AG04449 (cell line): ENCODE results near the gene ARHGEF26.

Source experiments
- CTCF ChIA-PET: fragments of 350-600 bp; formaldehyde crosslinking; extraction: SDS; loops from one replicate; lab custom pipeline; 2021; ENCODE audit warnings: antibody characterized with exemption; lab: Yijun Ruan, JAX
- POLR2A ChIA-PET: fragments of 400-600, 350-600 bp; formaldehyde crosslinking; extraction: SDS; loops from one replicate; lab custom pipeline; 2020; ENCODE audit warnings: antibody characterized with exemption, inconsistent platforms; lab: Yijun Ruan, JAX
- DNase-seq: peaks from one replicate; pipeline ENCODE4 v3.0.0-alpha.2; 2010; ENCODE audit warnings: low read depth, low spot score
- H3K4me3 ChIP-seq: 2 replicates; pipeline ENCODE4 v1.5.1; 2011; ENCODE audit warnings: low read depth, mild to moderate bottlenecking, control low read depth, low read length
- TF ChIP-seq, protein P1 (sequence below): IDR thresholded peaks from one replicate; pipeline ENCODE4 v1.5.1; 2011; ENCODE audit warnings: mild to moderate bottlenecking, moderate library complexity, low read length, control low read depth, inconsistent platforms; ENCODE audit not compliant: insufficient read depth; ENCODE audit errors: missing control alignments

ARHGEF26 gene

DNA sequence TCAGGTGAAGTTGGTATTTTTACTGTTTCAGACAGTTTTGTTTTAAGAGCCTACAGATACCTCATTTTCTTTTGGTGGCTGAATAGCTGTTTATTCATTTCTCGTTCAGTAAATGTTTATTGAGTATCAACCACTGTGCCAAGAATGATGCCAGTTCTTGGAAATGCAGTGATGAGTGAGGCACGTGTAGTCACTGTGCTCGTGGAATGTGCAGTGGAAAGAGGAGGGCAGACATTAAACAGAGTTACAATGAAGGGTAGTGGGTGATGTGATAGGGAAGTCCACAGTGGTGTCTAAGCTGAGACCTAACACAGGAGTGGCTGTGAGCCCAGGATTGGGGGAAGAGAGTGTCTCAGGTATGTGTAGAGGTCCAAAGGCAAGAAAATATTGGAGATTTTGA, 73.7 kb downstream of the ARHGEF26 start:
- H3K4me3 ChIP-seq = no peak overlapping the region
- CTCF ChIA-PET = no interaction called here
- TF ChIP-seq, protein P1, sequence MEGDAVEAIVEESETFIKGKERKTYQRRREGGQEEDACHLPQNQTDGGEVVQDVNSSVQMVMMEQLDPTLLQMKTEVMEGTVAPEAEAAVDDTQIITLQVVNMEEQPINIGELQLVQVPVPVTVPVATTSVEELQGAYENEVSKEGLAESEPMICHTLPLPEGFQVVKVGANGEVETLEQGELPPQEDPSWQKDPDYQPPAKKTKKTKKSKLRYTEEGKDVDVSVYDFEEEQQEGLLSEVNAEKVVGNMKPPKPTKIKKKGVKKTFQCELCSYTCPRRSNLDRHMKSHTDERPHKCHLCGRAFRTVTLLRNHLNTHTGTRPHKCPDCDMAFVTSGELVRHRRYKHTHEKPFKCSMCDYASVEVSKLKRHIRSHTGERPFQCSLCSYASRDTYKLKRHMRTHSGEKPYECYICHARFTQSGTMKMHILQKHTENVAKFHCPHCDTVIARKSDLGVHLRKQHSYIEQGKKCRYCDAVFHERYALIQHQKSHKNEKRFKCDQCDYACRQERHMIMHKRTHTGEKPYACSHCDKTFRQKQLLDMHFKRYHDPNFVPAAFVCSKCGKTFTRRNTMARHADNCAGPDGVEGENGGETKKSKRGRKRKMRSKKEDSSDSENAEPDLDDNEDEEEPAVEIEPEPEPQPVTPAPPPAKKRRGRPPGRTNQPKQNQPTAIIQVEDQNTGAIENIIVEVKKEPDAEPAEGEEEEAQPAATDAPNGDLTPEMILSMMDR = no peak
- POLR2A ChIA-PET = no interaction called here
- DNase-seq = no peak

DNA sequence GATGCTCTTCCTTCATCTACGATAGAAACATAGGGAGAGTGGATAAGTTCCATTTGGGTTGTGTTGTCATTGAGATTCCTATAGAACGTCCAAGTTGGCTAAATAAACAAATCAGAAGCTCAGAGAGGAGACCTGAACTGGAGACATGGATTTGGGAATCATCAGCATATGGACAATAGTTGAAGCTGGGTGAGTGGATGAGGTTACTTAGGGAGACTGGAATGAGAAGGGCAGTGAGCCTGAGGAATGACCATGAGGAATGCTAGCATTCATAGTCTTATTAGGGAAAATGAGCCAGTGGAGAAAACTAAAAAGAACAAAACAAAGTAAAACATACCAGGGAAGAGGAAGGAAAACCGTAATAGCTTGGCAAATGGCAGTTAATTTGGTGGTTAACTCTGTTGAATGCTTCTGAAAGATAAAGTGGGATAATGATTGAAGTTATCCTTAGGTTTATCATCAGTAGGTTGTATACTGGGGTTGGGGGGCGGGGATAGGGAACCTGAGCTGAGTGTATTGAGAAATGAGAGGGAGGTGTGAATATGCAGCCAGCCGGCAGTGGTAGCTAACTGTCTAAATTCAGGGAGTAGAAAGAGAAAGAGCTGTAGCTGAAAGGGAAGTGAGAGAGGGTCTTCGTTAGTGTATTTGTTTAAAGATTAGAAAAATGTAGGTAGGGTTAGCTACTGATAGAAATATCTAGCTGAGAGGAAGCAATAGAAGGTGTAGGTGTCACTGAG, 74.6 kb downstream of the ARHGEF26 start:
- DNase-seq = no peak
- TF ChIP-seq, protein P1 = no peak
- ChIA-PET POLR2A (no interaction called here), CTCF (interaction anchor here (0.8 to 1.1 kb wide), 2 partner anchors 9 to 57 kb away, joined by 3 read pairs; no protein-coding TSS in a partner anchor)
- no peak overlapping the region for H3K4me3 ChIP-seq

DNA sequence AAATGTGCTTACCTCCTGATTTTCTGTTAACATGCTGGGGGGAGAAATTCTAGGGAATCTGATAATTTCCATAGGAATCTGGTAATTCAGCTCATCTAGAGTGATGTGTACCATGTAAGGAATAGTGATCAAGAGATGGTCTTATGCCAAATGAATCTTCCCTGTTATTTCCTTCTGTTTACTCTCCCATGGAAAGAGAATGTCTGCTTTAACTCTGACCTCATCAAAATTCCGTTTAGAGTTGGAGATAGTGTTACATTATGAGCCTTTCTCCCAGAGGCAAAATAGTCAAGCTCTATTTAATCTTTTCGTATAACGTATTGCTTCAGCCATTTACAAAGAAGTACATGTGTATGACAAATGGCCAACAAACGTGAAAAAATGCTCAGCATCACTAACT, 76.6 kb downstream of the ARHGEF26 start:
- ChIA-PET POLR2A (no interaction called here), CTCF (no interaction called here)
- no peak overlapping the region for H3K4me3 ChIP-seq
- TF ChIP-seq, protein P1 = no peak
- DNase-seq = no peak

DNA sequence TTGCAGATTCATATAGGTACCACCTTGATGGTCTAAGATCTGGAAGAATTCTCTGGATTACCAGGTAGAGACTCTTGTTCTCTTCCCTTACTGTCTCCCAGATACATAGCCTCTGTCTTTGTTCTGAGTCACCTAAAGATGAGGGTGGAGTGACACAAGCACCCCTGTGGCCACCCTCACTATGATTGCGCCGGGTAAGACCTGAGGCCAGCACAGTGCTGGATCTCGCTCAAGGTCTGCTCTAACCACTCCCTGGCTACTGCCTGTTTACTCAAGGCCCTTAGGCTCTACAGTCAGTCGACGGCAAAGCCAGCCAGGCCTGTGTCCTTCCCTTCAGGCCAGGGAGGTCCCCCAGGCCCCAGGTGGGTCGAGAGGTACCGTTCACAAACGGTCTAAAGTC, 88.3 kb downstream of the ARHGEF26 start:
- H3K4me3 ChIP-seq = no peak overlapping the region
- CTCF ChIA-PET = no interaction called here
- DNase-seq = no peak
- POLR2A ChIA-PET = no interaction called here
- TF ChIP-seq, protein P1 = no peak

DNA sequence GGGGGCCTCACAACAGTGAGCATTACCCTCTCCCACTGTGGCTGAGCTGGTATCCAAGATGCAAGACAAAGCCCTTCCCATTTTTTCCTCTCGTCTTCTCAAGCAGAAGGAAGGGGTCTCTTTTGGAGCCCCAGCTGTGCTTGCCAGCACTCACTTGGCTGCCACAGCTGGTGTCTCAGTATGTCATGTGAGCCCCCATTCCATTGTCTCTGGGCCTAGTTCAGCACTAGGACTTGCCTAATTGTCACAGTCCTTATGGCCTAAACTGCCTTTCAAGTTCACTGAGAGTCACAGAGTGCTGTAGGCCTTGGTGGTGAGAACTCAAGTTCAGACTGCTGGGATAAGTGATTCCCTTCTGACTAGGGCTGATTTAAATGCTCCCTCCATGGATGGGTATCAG, 89.8 kb downstream of the ARHGEF26 start:
- no peak for DNase-seq
- CTCF ChIA-PET = no interaction called here
- POLR2A ChIA-PET = no interaction called here

DNA sequence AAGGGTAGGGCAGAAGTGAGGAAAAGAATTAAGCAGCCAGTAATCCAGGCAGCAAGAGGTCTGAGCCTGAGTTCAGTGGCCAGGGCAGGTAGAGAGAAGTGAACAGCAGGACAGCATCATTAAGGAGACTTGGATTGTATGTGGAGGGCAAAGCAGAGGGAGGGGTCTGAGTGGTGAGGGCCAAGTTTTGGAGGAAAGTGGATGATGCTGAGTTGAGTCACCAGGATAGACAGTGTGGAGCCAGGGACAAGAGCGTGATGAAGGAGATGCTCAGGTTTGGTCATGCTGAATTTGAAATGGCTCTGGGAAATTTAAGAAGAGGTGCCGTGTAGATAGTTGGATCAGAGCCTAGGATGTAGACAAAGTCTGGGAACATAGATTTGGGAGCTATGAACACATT, 93.1 kb downstream of the ARHGEF26 start:
- CTCF ChIA-PET = no interaction called here
- DNase-seq = no peak
- no peak overlapping the region for H3K4me3 ChIP-seq
- POLR2A ChIA-PET = no interaction called here
- TF ChIP-seq, protein P1 = no peak

More for the DNA sequence above, 89.8 kb downstream of the ARHGEF26 start:
- TF ChIP-seq, protein P1 = no peak
- no peak overlapping the region for H3K4me3 ChIP-seq
